ENCODE measurements around the gene PDLIM4. TPM values are rescaled to one million over a fixed set of nuclear protein-coding genes. Genes with fewer than 3 reads are reported as not detected.

Gene PDLIM4
- total RNA-seq, 2 donors from 2014 or later = 1.5 to 11.9 TPM

DNA sequence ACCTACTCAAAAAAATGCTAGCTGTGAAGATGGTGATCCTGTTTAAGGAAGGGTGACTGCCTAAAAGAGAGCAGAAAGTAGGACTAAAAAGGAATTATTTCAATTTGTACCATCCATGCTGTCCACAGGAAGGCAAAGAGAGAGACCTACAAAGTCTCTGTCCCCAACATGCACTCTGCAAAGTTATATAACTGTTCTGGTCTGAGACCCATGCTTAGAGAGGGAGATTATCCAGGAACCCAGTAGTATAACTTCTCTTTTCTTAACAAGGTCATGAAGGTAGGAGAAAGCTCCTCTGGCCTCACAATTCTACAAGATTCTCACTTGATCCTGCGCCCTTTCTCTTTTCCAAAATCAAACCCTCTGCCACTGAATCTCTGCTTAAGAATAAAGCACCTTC is 62.5 kb downstream of the PDLIM4 start:
- intact Hi-C loops (cut with DNase I, micrococcal nuclease) = no loop called here
- ATAC-seq = no peak
- no peak for DNase-seq

DNA sequence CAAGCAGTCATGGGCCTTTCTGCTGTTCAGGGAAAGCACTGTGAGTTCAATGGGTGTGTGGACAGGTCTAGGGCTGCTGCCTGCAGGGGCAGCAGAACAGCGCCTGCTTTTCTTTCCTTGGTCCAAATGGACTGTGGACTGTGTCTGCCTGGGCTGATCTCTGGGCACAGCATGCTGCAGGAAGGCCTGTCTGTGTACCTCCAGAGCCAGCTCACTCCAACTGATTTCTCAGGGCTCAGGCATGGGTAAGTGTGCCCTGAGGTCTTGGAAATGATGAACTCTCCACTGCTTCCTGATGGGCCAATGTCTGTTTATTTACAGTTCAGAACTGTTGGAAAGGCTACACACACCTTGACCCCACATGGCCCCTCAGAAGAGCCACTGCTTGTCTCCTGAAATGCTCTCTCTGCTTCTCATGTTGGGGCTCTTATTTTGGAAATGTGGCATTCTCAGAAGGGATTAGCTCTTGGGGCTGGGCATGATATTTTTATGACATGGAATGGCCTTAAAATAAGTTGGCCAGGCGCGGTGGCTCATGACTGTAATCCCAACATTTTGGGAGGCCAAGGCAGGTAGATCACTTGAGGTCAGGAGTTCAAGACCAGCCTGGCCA is 63.7 kb downstream of the PDLIM4 start:
- DNase-seq (no peak), ATAC-seq (peak; percentile 39)
- intact Hi-C loops (cut with DNase I, micrococcal nuclease) = no loop called here

DNA sequence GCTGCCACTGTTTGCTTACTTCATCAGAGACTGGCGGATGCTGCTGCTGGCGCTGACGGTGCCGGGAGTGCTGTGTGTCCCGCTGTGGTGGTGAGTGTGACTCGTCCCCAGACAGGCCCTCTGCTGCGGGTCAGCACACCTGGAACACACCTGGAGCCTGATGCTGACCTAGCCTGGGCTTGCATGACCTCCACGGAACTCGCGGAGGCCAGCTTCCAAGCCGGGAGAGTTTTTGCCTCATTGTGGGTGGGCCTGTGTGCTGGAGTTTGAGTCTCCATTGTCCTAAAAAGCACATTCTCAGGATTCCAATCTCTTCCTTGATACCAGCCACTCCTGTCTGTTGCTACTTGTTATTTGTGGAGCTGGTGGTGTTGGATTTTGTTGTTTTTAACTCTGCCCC is 64.8 kb downstream of the PDLIM4 start:
- intact Hi-C loops (cut with DNase I, micrococcal nuclease) = no loop called here
- ATAC-seq (no peak), DNase-seq (no peak)

Small RNA genes within 50 kb of the gene (microRNA-seq; reads per million reads assigned to microRNA genes)
- gene MIR6830 = 0 reads per million in 2 donors

Other genes with a start within 250 kb of the PDLIM4 start
- gene ACSL6, start 246.0 kb upstream of the PDLIM4 start, total RNA-seq = under 1 TPM; 0.58 to 0.59 TPM
- gene IL3, start 197.0 kb upstream of the PDLIM4 start, total RNA-seq = not detected
- gene CSF2, start 183.9 kb upstream of the PDLIM4 start, total RNA-seq = not detected
- 10 to 100 TPM; 56.7 to 69.4 TPM for gene P4HA2, start 29.8 kb upstream of the PDLIM4 start, total RNA-seq
- 1 to 10 TPM; 3.8 to 7.3 TPM for gene SLC22A4, start 36.7 kb downstream of the PDLIM4 start, total RNA-seq
- gene SLC22A5, start 112.0 kb downstream of the PDLIM4 start, total RNA-seq = 10 to 100 TPM; 35.2 to 59.3 TPM
- gene IRF1, start 233.1 kb downstream of the PDLIM4 start, total RNA-seq = 100 to 1,000 TPM in 1 of 2 donors, 10 to 100 TPM in 1; 97.7 to 126 TPM

Data from left colon (tissue), 2 donors.